ENCODE measurements around the gene DNAJC16.

Gene DNAJC16

DNA sequence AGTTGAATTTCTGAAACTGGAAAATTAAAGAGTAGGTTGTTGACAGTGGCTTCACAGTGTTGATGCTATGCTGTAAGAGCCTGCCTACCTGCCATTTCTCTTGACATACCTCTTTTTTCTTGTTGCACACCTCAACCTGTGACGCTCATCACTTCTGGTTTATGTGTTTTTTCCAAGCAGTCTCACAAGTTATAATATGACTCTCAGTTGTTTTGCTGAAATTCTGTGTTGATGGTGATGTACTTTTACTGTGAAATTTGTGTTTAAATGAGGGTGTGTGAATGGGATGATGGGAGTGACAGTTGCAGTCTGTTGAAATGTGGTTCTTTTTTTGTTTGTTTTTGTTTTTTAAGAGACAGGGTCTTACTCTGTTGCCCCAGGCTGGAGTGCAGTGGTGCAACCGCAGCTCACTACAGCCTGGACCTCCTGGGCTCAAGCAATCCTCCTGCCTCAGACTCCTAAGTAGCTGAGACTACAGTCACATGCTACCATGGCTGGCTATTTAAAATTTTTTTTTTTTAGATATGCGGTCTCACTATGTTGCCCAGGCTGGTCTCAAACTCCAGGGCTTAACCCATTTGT lies 97.6 kb downstream of the DNAJC16 start:
- no peak for DNase-seq

DNA sequence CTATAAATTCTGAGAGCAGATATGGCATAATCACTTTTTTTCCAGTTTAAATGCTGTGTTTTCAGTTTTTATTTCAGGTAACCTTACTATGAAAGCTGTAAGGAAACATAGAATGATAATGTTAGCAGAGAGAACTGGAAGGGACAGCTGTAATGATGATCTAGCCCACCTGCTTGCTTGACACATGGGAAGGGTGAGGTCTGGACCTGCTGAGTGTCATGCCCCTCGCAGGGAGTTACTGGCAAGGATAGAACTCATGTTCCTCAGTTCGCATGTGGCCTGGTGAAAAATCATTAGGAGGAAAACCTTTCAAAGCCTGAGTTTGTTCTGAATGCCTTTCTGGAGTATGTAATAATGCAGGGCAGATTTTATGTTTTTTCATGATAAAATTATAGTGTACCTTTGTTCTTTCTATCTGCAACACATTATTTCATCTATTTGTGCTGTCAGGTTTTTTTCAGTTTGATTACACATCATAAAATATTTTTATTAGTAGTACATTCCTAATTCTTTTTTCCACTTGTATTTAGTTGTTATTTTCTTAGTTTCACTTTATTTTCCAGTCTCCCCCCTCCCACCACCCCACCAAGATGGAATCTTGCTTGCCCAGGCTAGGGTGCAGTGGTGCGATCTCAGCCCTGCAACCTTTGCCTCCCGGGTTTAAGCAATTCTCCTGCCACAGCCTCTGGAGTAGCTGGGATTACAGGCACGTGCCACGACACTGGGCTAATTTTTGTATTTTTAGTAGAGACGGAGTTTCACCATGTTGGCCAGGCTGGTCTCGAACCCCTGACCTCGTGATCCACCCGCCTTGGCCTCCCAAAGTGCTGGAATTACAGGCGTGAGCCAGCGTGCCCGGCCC lies 98.6 kb downstream of the DNAJC16 start:
- DNase-seq, result no peak
